ENCODE results near the gene C3orf62. TPM values are rescaled to one million over a fixed set of nuclear protein-coding genes. Genes with fewer than 3 reads are reported as not detected.
"Not testable (repeated sequence)": the region's sequence is repeated elsewhere in the genome, so short reads cannot be mapped to it uniquely, and the experiment has no call there.

C3orf62 gene
- polyA plus RNA-seq, 12 donors, result 4.1 to 17.3 (median 8.5) TPM; not detected in 1

DNA sequence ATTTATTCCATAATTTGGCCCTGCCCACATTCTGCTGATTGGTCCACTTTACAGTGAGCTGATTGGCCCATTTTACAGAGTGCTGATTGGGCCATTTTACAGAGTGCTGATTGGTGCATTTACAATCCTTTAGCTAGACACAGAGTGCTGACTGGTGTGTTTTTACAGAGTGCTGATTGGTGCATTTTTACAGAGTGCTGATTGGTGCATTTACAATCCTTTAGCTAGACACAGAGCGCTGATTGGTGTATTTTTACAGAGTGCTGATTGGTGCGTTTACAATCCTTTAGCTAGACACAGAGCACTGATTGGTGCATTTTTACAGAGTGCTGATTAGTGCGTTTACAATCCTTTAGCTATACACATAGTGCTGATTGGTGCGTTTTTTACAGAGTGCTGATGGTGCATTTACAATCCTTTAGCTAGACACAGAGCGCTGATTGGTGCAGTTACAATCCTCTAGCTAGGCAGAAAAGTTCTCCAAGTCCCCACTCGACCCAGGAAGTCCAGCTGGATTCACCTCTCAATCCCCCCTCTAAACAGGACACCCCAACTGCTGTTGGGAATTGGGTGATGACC is 56.0 kb downstream of the C3orf62 start:
- not testable (repeated sequence) for DNase-seq

GRCh38 chr3:49219132-49219531 is 57.9 kb downstream of the C3orf62 start:
- DNase-seq, result no peak

Other genes with a start within 250 kb of the C3orf62 start
- 100 to 1,000 TPM in 11 of 12 donors, not detected in 1; 195 to 254 (median 226) TPM for gene IMPDH2, start 247.8 kb downstream of the C3orf62 start, polyA plus RNA-seq (ENCODE audit: insufficient read length in 12 of 12)
- gene QRICH1, start 183.2 kb downstream of the C3orf62 start, polyA plus RNA-seq (ENCODE audit: insufficient read length in 12 of 12), result 100 to 1,000 TPM in 2 of 12 donors, 10 to 100 TPM in 10; 46.8 to 246 (median 61.4) TPM
- 100 to 1,000 TPM in 11 of 12 donors, not detected in 1; 231 to 302 (median 252) TPM for gene QARS1, start 172.5 kb downstream of the C3orf62 start, polyA plus RNA-seq (ENCODE audit: insufficient read length in 12 of 12)
- 10 to 100 TPM in 11 of 12 donors, not detected in 1; 30.0 to 63.7 (median 32.8) TPM for gene USP19, start 156.4 kb downstream of the C3orf62 start, polyA plus RNA-seq (ENCODE audit: insufficient read length in 12 of 12)
- 100 to 1,000 TPM; 197 to 456 (median 322) TPM for gene LAMB2, start 144.2 kb downstream of the C3orf62 start, polyA plus RNA-seq (ENCODE audit: insufficient read length in 12 of 12)
- 10 to 100 TPM in 11 of 12 donors, not detected in 1; 11.5 to 24.0 (median 14.5) TPM for gene CCDC71, start 110.9 kb downstream of the C3orf62 start, polyA plus RNA-seq (ENCODE audit: insufficient read length in 12 of 12)
- 100 to 1,000 TPM in 2 of 12 donors, 10 to 100 TPM in 9, not detected in 1; 44.8 to 128 (median 84.8) TPM for gene KLHDC8B, start 105.6 kb downstream of the C3orf62 start, polyA plus RNA-seq (ENCODE audit: insufficient read length in 12 of 12)
- 10 to 100 TPM in 11 of 12 donors, not detected in 1; 37.9 to 70.5 (median 46.8) TPM for gene USP4, start 62.8 kb upstream of the C3orf62 start, polyA plus RNA-seq (ENCODE audit: insufficient read length in 12 of 12)
- 100 to 1,000 TPM in 8 of 12 donors, 10 to 100 TPM in 3, not detected in 1; 76.6 to 197 (median 105) TPM for gene GPX1, start 81.1 kb upstream of the C3orf62 start, polyA plus RNA-seq (ENCODE audit: insufficient read length in 12 of 12)
- gene RHOA, start 134.7 kb upstream of the C3orf62 start, polyA plus RNA-seq (ENCODE audit: insufficient read length in 12 of 12), result 100 to 1,000 TPM; 408 to 715 (median 447) TPM
- gene TCTA, start 135.2 kb upstream of the C3orf62 start, polyA plus RNA-seq (ENCODE audit: insufficient read length in 12 of 12), result 10 to 100 TPM in 11 of 12 donors, not detected in 1; 14.2 to 32.4 (median 18.0) TPM
- gene AMT, start 145.2 kb upstream of the C3orf62 start, polyA plus RNA-seq (ENCODE audit: insufficient read length in 12 of 12), result 10 to 100 TPM in 6 of 12 donors, 1 to 10 TPM in 5, not detected in 1; 7.0 to 20.4 (median 11.5) TPM
- 10 to 100 TPM in 11 of 12 donors, not detected in 1; 11.1 to 22.8 (median 16.7) TPM for gene NICN1, start 152.1 kb upstream of the C3orf62 start, polyA plus RNA-seq (ENCODE audit: insufficient read length in 12 of 12)
- 100 to 1,000 TPM in 11 of 12 donors, not detected in 1; 108 to 281 (median 232) TPM for gene DAG1, start 193.0 kb upstream of the C3orf62 start, polyA plus RNA-seq (ENCODE audit: insufficient read length in 12 of 12)

All from muscle of arm (tissue), 12 donors.